GM18511 (cell line): ENCODE measurements around the gene DPT.
"Not testable (repeated sequence)": the region's sequence is repeated elsewhere in the genome, so short reads cannot be mapped to it uniquely, and the experiment has no call there.

Experiments
- ATAC-seq: cut with Tn5 transposase; IDR thresholded peaks from one replicate; pipeline ENCODE4 v1.9.1; 2021; ENCODE audit warnings: mild to moderate bottlenecking, moderate library complexity; ENCODE audit not compliant: unreplicated experiment

The DPT gene

DNA sequence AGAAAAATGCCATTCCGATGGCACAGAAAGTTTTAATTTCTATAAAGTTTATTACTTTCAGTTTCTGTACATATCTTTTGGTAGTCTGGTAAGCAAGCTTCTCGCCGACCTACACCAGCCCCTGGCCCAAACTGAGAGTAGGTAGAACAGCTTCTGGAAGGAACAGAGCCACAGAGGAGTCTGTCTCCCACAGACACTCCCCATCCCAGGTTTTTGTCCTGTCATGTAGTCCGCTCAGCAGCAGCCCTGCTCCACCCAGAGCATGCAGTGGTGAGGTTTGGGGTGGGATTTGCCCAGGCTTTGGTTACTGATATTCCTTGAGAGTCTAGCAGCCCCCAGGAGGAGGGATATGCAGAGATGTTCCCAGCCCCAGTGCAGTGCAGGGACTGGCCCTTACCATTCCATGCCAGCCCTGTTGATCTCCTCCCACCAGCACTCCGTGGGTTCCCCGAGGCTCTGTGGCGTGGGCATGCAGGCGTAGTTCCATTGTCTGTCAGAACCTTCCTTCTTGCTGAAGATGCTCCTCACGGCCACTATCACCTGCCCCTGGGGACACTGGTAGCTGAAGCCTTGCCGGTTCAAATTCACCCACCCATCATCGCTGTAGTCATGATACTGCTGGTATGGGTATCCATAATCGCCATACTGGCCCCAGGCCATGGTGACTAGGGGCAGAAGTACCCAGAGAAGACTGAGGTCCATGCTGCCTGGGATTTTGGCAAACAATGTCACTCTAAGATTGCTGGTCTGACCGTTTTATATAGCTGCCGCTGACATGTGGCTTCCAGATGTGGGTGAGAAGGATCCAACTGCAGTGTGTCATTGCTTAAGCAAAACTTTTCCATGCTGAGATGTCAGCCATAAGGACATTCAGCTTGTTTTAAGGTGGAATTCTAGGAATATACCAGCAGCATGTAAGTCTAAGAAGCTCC lies at the start of gene DPT:
Gene DPT, minus strand, starts transcription at position 734 of the 932 bp plus-strand sequence. Its CDS starts 32 bp downstream, at position 702.
- no peak for ATAC-seq

DNA sequence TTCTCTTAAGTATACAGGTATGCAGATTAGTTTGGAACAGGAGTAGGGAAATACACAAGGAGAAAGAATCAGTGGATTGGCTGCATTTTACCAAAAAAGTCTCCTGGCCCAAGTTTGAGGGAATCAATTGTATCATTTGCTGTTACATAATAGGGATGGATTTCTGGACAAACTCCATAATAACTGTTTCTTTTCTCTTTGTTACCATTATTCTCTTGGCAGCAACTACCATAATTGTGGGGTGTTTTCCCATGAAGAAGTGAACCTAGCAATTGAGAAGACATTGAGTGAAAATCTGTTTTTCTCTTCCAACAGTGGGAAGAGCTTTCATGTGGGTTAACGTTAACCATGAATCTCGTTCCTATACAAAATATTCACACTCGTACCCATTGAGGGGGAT lies 46.4 kb upstream of the DPT start:
- no peak for ATAC-seq

DNA sequence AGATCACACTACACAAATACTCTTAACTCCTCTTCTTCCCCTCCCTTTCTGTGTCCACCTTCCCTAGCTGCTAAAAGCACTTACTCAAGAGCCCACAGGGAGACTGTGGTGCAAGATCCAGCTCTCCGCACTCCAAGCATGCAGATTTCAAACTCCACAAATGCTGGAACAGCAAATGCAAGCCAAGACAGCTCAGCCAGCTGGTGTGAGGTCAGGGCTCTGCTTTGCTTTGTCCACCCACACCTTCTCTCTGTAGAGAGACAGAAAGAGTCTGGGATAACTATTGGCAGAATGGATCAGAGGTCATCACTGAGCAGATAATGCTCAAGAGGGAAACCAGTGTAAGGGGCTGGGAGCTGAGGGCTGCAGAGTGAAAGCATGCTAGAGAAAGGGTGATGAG lies 45.2 kb upstream of the DPT start:
- ATAC-seq, result no peak

DNA sequence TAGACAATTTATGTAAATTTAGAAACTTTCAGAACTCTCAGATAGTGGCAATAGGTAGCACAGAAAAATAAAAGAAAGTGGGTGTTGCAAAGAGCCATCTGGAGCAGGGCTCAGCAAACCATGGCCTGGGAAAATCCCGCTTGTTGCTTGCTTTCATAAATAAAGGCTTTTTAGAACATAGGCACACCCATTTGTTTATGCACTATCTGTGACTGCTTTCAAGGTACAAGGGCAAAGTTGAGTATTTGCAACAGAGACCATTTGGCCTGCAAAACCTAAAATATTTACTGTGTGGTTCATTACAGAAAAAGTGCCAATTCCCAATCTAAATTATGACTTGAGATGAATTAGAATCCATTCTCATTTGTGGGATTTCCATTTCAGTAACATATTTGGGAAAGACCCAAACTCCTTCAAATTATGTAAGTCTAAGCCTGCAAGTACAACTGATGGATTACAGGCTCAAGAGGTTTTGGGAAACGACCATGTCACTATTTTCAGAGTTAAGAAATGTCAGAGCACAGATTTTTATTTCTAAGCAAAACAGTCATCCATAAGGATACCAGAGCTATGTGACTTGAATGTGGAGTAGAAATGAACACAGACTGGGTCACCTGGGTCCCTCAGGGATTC lies 43.5 kb upstream of the DPT start:
- no peak for ATAC-seq

DNA sequence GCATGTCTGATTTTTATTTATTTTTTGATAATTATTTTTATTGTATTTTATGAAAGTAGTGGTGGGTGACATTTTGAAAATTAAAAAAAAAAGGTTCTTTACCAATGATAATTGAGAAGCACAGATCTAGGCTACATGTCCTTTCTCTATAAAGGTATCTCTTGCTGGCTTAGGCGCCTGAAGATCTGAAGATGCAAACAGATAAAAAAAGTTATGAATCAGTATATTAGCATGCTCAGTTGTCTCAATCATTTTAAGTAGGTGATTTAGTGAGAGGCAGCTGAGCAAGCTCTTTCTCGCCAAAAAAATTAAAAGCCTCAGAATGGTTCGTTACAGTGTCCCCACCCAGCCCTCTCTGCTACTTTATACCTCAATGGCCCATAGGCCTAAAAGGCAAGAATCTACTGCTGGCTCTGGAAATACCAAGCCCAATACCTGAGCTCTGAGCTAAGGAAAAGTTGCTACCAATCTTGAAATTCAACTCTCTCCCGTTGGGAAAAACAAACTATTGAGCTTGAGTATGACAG lies 42.2 kb upstream of the DPT start:
- ATAC-seq, result no peak

DNA sequence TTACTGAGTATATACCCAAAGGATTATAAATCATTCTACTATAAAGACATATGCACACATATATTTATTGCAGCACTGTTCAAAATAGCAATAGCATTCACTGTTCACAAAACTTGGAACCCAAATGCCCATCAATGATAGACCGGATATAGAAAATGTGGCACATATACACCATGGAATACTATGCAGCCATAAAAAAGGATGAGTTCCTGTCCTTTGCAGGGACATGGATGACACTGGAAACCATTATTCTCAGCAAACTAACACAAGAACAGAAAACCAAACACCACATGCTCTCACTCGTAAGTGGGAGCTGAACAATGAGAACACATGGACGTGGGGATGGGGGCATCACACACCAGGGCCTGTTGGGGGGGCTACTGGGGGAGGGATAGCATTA lies 40.9 kb upstream of the DPT start:
- ATAC-seq, result not testable (repeated sequence)

DNA sequence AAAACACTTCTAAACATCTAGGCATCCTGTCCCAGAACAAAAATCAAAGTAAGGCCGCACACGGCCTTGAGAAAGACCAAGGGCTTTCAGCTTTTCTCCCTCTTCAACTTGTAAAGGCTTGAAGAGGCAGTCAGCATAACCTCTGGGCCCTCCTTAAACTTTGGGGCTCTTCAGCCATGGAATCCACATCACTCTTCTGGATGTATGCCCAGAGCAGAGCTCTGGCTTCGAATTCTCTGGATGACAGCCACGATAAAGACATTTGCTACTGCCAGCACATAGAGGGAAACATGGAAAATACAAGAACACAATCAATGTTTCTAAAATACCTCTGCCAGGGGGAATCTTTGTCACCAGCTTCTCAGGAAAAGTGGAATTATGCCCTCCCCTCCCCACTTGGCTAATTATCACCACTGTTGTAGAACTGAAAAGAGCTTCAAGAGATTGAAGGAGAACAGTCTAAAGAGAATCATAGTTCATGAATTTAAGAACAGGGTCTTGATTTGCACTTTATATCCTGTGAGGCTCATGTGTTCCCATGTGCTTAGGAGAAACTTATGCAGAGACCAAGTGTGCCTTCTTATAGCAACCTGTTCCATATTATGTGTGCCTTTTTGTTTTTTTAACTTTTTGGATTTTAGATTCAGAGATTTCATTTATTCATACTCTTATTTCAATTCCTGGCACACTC lies 39.0 kb upstream of the DPT start:
- ATAC-seq, result no peak

DNA sequence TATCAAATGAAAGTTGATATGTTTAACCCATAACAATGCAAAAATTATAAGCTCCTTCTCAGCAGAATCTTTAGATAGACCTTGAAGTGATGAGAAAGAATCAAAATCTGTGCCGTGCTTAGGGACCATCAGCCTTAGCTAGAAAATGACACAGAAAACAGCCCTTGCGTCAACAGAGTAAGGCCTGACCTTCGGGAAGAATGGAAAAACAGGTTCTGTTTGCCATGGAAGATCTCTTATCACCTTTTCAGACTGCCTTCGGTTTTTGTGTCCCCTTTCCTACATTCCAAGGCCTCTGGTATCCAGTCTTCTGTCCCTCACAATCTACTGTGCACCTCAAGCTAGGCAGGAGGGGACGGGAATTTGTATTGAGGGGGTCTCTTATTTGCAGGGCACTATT lies 37.6 kb upstream of the DPT start:
- no peak for ATAC-seq

DNA sequence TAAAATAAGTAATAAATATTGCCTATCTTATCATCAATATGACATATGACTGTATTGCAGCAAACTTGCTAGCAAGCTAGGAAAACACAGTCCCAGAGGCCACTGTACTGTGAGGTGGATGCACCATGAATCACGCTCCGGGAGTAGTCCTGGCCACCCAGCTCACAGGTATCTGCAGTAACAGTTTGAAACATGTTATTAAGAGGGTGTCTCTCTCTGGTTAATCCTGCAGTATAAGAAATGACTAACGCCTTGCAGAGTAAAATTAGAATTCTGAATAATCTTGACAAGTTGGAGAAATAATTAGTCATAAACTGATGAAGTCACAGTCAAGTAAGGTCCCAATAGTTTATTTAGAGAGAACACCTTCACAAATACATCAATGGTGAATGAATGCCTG lies 34.0 kb upstream of the DPT start:
- no peak for ATAC-seq

DNA sequence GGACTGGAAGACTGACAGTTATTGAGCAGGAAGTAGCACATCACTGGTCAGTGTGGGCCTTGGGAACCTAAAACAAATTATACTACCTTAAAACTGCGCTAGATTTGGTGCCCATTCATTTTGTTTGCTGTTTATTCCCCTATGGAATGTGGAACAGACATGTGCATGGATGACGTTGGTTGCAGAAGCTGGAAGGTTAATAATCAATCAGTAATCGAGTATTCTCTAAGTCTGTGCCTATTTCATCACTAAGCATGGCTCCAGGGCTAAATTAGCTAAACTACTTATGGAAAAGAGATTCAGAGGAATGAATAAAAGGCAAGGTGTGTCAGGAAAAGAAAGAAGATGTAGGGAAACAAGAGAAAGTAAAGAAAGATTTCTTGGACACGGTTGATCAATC lies 33.5 kb upstream of the DPT start:
- ATAC-seq, result no peak

DNA sequence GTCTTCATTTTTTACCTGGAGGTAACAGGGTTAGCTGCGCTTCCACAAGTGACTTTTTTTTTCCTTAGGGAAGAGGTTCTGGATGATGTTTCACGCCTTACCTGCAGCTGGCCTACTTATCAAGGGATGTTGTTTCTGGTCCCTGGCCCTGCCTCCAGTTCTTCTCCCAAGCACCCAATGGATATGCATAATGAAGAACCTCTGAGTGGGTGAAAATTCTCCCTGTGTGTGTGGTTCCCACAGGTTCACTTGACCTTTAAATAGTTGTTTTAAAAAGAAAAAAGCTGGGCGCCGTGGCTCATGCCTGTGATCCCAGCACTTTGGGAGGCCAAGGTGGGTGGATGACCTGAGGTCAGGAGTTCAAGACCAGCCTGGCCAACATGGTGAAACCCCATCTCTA lies 31.8 kb upstream of the DPT start:
- no peak for ATAC-seq

DNA sequence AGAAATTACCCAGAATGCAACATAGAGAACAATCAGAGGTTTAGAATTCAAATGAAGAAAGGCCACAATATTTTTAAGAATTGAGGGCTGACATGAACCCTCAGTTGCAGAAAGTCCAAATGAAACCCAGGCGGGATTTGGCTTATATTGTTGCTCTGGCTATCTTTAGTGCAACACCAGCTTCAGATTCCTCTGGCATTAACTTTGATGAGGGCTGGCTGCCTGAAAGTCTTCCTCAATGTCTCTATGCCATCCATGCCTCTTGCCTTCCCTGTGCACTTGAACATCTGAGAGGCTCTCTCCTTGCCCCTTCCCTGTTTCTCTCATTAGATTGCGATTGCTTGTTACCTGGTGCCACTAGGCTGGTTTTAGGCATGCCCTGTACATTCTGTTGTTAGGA lies 31.2 kb upstream of the DPT start:
- ATAC-seq, result no peak

DNA sequence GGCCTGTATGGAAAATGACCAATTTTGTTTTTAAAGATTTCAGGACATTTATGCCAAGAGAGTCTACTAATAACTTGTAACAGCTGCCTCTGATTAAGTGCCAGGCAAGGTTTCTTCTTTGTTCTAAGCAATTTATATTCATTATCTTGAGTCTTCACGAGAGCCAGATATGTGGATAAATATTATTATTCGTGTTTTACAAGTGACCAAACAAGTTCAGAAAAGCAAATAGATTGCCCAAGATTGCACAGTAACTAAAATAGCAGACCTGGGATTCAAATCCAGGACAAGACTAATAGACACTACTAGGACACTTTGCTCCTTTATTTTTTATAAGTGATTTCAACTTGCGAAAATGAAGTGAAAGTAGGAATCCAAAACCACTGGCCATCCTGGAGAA lies 30.1 kb upstream of the DPT start:
- ATAC-seq, result no peak

DNA sequence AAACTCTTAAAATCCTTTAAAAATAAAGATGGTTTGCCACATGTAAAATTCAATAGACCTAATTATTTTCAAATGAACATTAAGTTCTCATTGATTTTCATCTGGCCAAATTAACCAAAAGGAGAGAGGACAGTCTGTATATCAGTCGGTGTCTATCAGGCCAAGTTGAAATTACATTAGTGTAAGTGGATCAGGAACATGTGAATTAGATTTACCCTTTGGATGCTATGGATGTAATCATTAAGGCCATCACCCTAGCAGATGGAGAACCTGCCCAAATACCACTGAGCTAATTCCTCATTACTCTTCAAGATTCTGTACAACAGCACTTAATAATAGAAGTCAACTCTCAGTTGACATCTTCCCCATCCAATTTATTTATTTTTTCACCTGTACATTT lies 29.5 kb upstream of the DPT start:
- no peak for ATAC-seq

DNA sequence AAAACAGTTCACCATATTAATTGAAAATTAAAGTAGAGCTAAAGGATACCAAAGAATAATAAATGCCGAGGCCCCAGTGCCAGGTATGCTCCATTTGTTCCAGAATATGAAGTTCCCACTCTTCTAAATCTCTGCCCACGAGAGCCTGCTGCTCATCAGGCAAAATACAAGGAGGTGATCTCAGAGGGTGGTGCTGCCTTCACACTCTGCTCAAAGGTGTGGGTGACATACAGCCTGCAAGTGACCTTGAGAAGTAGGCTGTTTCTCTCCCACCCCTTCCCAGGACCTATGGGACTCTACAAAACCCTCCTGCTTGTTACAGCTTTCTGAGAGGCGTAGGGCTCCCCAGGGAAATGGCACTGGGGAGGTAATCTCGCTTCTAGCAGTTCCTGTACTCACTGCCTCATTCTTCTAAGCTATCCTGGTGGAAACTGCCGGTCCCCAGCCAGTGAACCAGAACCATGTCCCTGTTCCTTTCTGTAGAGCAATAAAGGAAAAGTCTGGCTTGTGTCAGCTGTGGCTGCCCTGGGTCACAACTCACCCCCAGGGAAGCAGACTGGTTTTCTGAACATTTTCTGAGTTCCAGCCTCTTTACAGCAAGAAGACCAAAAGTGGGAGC lies 26.9 kb upstream of the DPT start:
- no peak for ATAC-seq

DNA sequence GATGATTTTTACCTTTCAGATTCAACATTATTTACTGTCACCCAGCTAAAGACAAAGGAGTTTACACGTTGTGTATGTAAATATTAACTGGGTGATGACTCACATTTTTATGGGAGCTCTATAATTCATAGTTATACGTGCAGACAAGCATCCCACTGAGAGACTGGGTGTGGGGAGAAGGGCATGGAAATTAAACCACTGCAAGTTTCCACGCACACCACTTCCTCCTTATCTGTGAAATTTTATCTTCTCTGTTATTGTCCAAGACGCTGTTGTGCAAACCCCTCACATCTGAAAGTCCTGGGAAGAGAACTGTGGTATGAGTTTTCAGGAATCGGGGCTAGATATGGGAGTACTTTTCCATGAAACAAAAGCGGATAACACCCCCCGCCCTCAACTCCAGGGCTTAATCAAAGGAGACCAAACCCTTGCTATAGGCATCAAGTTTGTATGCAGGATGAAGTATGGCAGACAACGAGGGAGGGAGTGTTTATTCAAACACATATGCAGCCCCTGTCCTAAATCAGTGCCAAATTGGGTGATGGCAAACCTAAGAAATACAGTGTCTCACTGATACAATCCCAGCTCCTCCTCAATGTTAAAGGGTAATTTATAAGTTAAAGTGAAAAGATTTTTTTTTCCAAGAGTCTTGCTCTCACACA lies 23.3 kb upstream of the DPT start:
- no peak for ATAC-seq

DNA sequence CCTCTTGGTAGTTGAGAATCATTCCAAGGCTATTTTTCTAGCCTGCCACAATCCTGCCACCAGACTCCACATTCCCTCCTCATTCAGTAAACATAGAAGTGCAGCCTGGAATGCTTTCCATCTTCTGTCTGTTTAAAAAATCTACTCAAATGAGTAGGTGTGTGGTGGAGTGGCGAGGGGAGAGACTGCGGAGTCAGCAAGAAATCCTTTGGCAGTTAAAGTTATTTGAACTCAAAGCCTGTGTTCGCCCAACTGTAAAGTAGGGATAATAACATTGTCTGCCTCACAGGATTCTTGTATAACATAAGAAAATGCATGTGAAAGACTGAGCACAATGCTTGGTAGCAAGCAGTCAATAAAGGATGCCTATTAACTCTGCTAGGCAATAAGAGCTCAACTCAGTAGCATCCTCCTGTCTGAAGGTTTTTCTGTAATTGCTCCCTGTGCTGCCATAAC lies 22.2 kb upstream of the DPT start:
- ATAC-seq, result no peak

DNA sequence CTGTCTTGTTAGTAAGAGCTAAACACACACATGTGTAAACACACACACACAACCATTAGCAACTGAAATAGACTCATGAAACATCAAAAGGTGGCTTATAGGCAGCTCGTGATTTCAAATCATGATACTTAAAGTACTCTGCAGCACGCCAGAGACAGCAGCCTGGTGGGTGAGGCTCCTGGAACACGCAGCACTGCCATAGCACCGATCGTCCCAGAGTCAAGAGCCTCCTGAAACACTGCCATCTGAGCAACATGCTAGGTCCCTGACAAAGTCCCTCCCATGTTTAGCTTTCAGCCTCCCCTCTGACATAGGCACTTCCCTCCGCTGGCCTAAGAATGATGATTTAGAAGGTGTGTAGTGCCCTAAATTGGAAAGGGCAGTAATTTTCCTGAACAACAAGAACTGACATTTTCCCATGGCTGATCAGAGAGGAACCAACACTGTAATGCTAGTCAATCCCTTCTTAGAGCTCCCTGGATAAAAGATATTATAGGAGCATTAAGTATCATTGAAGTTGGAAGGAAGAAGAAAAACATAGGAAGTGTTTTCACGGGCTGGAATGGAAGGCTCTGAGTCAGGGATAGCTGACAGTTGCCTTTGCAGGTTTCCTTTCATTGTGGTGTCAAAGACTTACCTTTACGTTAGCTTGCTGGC lies 14.1 kb upstream of the DPT start:
- no peak for ATAC-seq

DNA sequence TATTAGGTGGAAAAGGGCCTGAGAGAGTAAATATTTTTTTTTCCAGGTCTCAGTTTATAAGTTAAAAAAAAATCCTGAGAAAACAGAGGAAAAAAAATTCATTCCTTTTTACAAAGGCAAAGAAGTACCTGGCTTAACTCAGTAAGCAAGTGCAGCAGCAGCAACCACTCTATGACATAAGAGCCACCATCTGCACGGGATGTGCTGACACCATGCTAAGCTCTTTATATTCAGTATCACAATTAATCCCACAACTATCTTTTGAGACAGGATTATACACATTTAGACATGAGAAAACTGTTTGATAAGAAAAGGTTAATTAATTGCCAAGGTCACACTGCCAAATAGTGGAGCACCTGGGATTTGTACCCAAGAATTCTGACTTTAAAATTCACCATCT lies 13.4 kb upstream of the DPT start:
- ATAC-seq, result no peak

DNA sequence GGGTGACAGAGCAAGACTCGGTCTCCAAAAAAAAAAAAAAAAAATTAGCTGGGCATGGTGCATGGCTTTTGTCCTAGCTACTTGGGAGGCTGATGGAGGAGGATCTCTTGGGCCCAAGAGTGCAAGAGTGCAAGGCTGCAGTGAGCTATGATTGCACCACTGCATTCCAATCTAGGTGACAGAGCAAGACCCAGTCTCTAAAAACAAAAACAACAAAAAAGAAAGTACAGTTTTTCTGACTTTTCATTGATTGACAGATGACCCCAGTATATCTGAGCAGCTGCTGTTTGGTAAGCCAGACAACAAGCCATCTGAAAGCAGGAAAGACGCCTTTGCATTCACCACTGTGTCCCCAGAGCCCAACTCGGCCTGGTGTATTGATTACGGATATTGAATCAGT lies 10.9 kb upstream of the DPT start:
- ATAC-seq, result no peak
